ENCODE results near the gene MAP3K21. TPM values are rescaled to one million over a fixed set of nuclear protein-coding genes. Genes with fewer than 3 reads are reported as not detected.

Gene MAP3K21
- total RNA-seq, 2 donors from 2014 or later = 0.14 to 2.8 TPM

GRCh38 chr1:233364026-233364425 lies 36.5 kb downstream of the MAP3K21 start:
- no peak for DNase-seq (ENCODE audit: low spot score)
- Histone ChIP-seq H3K27me3 (replicated peaks; ENCODE audit: insufficient read depth) (no peaks in the 10 kb centered on the region), H3K27ac (no peak overlapping the region), H3K4me3 (no peak overlapping the region), H3K9me3 (no peaks in the 10 kb centered on the region), H3K4me1 (ENCODE audit: control insufficient read depth in 1 of 2, low read depth in 2 of 2) (no peaks in the 10 kb centered on the region), H3K36me3 (no peaks in the 10 kb centered on the region)
- no peak for ATAC-seq (ENCODE audit: insufficient number of reproducible peaks, low FRiP score, low read depth)
- TF ChIP-seq CTCF (IDR thresholded peaks at IDR 0.05) = no peak

- DNase-seq (ENCODE audit: low spot score) (no peak), ATAC-seq (ENCODE audit: insufficient number of reproducible peaks, low FRiP score, low read depth) (no peak)
- peak; percentile 58 for TF ChIP-seq CTCF (IDR thresholded peaks at IDR 0.05)
- no peaks in the 10 kb centered on the region for H3K36me3 ChIP-seq
- H3K27ac ChIP-seq = no peak overlapping the region
- no peaks in the 10 kb centered on the region for H3K27me3 ChIP-seq (replicated peaks; ENCODE audit: insufficient read depth)
- H3K9me3 ChIP-seq = no peaks in the 10 kb centered on the region
- no peaks in the 10 kb centered on the region for H3K4me1 ChIP-seq (ENCODE audit: control insufficient read depth in 1 of 2, low read depth in 2 of 2)
- no peak overlapping the region for H3K4me3 ChIP-seq
These were observed 37.4 kb downstream of the MAP3K21 start for GRCh38 chr1:233364695-233365539.

GRCh38 chr1:233366575-233366974 lies 39.1 kb downstream of the MAP3K21 start:
- ATAC-seq (ENCODE audit: insufficient number of reproducible peaks, low FRiP score, low read depth) (no peak), DNase-seq (ENCODE audit: low spot score) (no peak)
- Histone ChIP-seq H3K36me3 (no peaks in the 10 kb centered on the region), H3K9me3 (no peaks in the 10 kb centered on the region), H3K4me1 (ENCODE audit: control insufficient read depth in 1 of 2, low read depth in 2 of 2) (no peaks in the 10 kb centered on the region), H3K4me3 (no peak overlapping the region), H3K27ac (no peak overlapping the region), H3K27me3 (replicated peaks; ENCODE audit: insufficient read depth) (no peaks in the 10 kb centered on the region)
- no peak for TF ChIP-seq CTCF (IDR thresholded peaks at IDR 0.05)

GRCh38 chr1:233367057-233367803 lies 39.7 kb downstream of the MAP3K21 start:
- Histone ChIP-seq H3K4me1 (ENCODE audit: control insufficient read depth in 1 of 2, low read depth in 2 of 2) (no peaks in the 10 kb centered on the region), H3K36me3 (no peaks in the 10 kb centered on the region), H3K27ac (no peak overlapping the region), H3K4me3 (no peak overlapping the region), H3K27me3 (replicated peaks; ENCODE audit: insufficient read depth) (no peaks in the 10 kb centered on the region), H3K9me3 (no peaks in the 10 kb centered on the region)
- ATAC-seq (ENCODE audit: insufficient number of reproducible peaks, low FRiP score, low read depth) (no peak), DNase-seq (ENCODE audit: low spot score) (no peak)
- no peak for TF ChIP-seq CTCF (IDR thresholded peaks at IDR 0.05)

GRCh38 chr1:233368106-233368788 lies 40.7 kb downstream of the MAP3K21 start:
- DNase-seq (ENCODE audit: low spot score) = no peak
- Histone ChIP-seq H3K36me3 (no peaks in the 10 kb centered on the region), H3K27ac (no peak overlapping the region), H3K4me1 (ENCODE audit: control insufficient read depth in 1 of 2, low read depth in 2 of 2) (no peaks in the 10 kb centered on the region), H3K9me3 (no peaks in the 10 kb centered on the region), H3K27me3 (replicated peaks; ENCODE audit: insufficient read depth) (no peaks in the 10 kb centered on the region), H3K4me3 (no peak overlapping the region)
- TF ChIP-seq CTCF (IDR thresholded peaks at IDR 0.05) = no peak
- no peak for ATAC-seq (ENCODE audit: insufficient number of reproducible peaks, low FRiP score, low read depth)

Data from thoracic aorta (tissue), 2 donors.